ENCODE results near the gene CEP70.
"Not testable (repeated sequence)": the region's sequence is repeated elsewhere in the genome, so short reads cannot be mapped to it uniquely, and the experiment has no call there.

CEP70 gene, protein sequence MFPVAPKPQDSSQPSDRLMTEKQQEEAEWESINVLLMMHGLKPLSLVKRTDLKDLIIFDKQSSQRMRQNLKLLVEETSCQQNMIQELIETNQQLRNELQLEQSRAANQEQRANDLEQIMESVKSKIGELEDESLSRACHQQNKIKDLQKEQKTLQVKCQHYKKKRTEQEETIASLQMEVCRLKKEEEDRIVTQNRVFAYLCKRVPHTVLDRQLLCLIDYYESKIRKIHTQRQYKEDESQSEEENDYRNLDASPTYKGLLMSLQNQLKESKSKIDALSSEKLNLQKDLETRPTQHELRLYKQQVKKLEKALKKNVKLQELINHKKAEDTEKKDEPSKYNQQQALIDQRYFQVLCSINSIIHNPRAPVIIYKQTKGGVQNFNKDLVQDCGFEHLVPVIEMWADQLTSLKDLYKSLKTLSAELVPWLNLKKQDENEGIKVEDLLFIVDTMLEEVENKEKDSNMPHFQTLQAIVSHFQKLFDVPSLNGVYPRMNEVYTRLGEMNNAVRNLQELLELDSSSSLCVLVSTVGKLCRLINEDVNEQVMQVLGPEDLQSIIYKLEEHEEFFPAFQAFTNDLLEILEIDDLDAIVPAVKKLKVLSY

DNA sequence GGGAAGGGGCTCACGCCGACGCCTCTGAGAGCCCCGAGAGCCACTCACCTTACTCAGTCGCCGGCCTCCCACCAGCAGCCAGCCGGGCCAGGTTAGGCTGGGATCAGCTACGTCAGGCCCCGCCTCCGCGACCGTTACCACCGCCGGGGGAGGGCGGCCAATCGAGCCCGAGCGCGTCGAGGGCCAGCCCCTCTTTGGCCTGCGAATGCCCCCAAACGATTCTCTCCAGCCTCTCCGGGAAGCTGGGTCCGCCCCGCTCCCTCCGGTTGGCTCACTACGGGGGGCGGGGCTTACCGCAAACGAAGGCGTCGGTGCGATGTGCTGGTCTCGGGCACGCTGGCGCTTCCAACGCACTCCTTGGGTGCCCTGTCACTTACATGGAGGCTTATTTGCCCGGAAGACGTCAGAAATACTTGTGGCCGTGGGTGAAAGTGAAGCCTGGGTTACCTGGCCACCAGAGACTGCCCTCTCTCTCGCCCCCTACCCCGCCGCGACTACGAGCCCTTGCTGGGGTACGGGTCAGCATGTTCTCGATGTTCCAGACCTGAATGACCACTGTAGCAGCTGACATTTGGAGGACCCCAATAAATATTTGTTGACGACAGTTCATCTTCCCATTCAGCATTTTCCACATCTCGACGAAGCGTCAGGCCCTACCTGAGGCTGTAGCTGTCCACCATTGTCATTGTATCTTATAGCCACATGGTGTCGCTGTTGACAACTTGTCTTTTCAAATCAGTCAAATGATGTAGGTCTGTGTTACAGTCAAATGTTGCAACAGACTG is at the start of gene CEP70:
Gene CEP70, minus strand, starts transcription at position 111 of the 785 bp plus-strand sequence. CDS start 21,333 bp downstream, outside the sequence.
- DNase-seq = no peak

DNA sequence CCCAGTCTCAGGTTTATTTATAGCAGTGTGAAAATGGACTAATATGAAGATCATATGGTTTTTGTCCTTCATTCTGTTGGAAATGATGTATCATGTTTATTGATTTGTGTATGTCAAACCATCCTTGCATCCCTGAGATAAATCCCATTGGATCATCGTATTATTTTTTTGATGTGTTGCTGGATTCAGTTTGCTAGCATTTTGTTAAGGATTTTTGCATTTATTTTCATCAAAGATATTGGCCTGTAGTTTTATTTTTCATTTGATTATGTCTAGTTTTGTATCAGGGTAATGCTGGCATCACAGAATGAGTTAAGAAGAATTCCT is 48.8 kb upstream of the CEP70 start:
- no peak for DNase-seq

DNA sequence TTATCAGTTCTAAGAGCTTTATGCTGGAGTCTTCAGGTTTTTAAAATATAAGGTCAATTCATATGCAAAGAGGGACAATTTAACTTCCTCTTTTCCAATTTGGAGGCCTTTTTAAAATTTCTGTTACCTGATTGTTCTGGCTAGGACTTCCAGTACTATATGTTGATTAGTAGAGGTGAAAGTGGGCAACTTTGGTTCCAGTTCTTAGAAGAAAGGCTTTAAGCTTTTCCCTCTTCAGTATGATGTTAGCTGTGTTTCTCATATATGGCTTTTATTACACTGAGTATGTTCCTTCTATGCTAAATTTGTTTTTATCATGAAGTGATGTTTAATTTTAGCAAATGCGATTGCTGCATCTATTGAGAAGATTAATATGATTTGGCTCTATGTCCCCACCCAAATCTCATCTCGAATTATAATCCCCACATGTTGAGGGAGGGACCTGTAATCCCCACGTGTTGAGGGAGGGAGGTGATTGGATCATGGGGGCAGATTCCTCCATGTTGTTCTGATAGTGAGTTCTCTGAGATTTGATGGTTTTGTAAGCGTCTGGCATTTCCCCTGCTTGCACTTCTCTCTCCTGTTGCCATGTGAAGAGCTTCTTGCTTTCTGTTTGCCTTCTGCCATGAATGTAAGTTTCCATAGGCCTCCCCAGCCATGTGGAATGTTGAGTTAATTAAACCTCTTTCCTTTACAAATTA is 48.3 kb upstream of the CEP70 start:
- DNase-seq = no peak

GRCh38 chr3:138640537-138640936 is 46.5 kb upstream of the CEP70 start:
- DNase-seq = no peak

DNA sequence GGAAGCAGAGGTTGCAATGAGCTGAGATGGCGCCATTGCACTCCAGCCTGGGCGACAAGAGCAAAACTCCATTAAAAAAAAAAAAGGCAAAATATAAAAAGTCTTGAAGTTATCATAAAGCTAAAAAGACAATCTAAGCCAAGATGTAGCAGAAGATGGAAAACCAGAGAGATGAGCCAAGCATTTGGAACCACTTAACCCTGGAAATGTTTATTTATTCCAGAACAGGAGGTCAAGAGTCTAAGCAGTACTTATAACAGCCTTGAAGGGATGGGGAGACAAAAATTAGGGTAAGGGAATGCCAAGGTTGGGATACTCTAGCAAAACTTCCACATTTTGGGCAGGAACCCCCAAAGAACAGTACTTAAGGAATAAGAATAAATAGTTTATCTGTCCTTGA is 44.6 kb upstream of the CEP70 start:
- no peak for DNase-seq

DNA sequence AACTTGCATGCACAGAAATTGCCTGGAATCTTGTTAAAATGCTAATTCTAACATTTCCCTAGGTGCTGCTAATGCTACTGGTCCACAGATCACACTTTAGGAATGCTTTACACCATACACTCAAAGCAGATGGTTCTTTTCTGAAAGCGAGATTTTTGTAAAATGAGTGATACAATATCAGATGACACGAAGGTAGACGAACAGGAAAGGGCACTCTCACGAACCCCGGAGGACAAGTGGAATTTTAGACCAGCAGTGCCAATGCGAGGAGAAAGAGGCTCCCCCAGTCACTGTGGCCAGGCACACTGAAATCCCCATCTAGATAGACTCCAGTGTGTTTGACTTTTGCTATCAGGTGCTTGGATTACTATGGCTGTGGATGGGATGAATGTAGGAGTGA is 35.5 kb upstream of the CEP70 start:
- DNase-seq = no peak

GRCh38 chr3:138625707-138626365 is 31.8 kb upstream of the CEP70 start:
- no peak for DNase-seq

DNA sequence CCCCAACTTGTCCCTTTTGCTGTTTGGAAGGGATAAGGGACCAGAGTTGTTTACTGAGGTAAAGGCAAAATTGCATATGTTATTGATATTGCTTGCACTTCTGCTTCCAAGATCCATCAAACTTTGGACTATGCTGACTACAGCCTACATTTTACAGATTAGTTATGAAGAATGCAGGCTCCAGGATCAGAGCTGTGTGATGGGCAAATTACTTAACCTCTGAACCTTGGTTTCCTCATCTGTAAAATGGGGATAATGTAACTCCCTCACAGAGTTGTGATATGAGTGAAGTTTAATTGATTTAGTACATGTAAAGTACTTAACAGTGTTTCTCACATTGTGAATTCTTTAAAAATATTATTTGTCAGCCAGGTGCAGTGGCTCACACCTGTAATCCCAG is 30.5 kb upstream of the CEP70 start:
- DNase-seq = no peak

- DNase-seq = no peak
Observed at GRCh38 chr3:138620431-138620830, 26.4 kb upstream of the CEP70 start.

DNA sequence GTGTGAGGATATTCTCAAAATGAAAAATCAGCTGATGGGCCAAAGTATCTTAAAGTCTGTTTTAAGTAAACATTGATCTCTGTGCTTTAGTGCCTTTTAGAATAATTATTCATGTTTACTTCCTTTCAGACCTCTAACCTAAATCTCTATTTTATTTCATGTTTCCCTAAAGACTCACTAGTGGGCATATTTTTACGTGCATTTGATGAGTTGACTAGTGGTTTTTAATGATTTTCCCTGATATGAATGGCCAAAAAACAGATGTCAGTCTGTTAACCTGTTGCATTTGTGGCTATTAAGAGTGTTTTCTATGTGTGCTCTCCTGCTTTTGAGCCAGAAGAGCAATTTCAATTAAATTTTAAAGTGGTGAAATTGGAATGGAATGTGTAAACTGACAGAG is 21.4 kb upstream of the CEP70 start:
- DNase-seq = no peak

DNA sequence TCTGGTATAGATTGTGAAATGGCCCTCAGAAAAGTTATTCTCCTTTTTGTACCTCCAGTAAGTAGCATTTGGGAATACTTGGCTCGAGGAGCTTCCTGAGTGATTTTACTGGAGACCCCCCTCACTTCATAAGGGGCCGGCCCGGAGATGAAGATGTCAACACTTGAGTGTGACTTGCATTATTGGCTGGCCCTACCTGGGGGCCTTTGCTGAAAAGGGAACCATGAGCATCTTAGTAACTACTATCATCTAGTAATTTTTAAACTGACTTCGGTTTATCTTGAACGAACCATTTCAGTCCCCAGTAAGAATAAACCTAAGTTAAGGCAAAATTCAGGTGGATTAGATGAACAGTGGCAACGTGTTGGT is 15.8 kb upstream of the CEP70 start:
- DNase-seq = no peak

DNA sequence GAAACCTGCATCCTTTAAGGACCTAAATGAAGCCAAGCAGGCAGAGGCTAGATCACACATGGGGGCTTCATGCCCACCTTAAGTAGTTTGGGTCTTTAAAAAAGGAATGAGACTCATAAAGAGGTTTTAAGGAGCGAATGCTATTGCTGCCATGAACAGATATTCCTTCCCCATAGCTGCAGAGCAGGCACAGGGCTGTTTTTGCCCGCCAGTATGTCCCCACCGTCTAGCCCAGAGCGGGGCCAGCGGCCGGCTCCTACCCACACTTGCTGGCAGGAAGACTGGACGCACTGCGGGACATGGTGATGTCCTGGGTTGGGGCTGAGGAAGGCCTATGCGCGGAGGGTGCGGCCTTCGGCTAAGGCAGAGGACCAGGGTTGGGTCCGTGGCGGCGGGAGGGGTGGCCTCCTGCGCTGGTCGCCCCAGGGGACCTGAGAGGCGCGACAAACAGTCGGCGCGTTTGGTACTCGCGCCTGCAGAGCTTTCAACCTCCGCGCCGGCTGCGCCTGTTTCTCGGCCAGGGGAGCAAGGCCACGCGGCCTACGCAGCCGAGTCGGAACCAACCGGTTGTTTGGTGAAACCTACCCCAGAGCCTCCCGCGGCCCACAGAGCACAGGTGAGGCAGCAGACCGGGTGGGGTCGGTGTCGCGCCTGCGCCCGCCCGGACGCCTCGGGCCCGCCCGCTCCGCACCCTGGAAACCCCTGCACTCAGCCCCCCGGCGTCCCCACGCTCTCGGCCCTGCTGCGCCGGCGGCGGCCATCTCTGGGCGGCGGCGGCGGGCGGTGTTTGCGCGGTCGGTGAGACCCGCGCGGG is 14.5 kb upstream of the CEP70 start, which contains the start of gene FAIM:
Gene FAIM, plus strand, starts transcription at position 450 of the 814 bp plus-strand sequence. CDS start 10,956 bp downstream, outside the sequence.
- DNase-seq = peak; percentile 74

DNA sequence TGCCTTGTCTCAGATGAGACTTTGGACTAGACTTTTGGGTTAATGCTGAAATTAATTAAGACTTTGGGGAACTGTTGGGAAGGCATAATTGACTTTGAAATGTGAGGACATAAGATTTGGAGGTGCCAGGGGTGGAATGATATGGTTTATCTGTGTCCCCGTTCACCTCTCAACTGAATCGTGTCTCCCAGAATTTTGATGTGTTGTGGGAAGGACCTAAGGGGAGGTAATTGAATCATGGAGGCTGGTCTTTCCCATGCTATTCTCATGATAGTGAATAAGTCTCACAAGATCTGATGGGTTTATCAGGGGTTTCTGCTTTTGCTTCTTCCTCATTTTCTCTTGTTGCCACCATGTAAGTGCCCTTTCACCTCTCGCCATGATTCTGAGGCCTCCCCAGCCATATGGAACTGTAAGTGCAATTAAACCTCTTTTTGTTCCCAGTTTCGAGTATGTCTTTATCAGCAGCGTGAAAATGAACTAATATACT is 10.1 kb upstream of the CEP70 start:
- DNase-seq = not testable (repeated sequence)

DNA sequence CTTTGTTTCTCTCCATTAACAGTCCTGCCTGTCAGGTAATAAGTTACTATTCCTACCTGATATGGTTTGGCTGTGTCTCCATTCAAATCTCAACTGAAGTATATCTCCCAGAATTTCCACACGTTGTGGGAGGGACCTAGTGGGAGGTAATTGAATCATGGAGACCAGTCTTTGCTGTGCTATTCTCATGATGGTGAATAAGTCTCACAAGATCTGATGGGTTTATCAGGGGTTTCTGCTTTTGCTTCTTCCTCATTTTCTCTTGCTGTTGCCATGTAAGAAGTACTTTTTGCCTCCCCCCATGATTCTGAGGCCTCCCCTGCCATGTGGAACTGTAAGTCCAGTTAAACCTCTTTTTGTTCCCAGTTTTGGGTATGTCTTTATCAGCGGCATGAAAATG is 7.6 kb upstream of the CEP70 start:
- DNase-seq = not testable (repeated sequence)

DNA sequence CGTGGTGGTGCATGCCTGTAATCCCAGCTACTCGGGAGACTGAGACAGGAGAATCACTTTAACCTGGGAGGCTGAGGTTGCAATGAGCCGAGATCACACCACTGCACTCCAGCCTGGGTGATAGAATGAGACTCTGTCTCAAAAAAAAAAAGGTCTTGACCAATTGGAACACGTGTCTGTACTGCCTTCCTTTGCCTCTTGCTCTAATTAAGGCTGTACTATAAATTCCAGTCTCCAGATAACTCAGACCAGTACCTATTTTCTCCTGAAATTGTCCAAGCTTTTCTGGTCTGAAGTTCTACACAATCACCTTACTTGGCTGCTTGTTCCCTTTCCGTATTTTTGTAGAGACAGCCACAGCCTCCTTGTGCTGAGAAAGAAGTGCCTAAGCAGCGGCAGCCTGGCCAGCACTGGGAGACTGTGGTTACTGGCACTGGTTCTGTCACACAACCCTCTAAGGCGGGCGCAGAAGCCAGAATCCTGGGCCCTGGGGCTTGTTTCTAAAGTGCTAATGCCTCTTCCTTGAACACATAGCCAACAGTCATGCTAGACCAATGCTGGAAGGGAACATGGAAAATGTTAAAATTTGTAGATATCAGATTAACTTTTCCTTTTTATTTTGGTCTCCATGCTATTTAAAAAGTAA is 6.2 kb upstream of the CEP70 start:
- DNase-seq = no peak

- DNase-seq = no peak
Observed at GRCh38 chr3:138598534-138598933, 4.5 kb upstream of the CEP70 start.

GRCh38 chr3:138597186-138597976 is 3.3 kb upstream of the CEP70 start:
- not testable (repeated sequence) for DNase-seq

GRCh38 chr3:138594935-138595610 is 1.0 kb upstream of the CEP70 start:
- DNase-seq = no peak

GRCh38 chr3:138593488-138594149 is 441 bp downstream of the CEP70 start:
- no peak for DNase-seq

All from NCI-H1092 (cell line).